Measurements from ENCODE around the gene SERTAD1. TPM values are rescaled to one million over a fixed set of nuclear protein-coding genes. Genes with fewer than 3 reads are reported as not detected.

SERTAD1 gene
- total RNA-seq, 1 donor from 2014 or later = 14.7 TPM

GRCh38 chr19:40398417-40399131, 27.2 kb downstream of the SERTAD1 start:
- peak; percentile 51 for ATAC-seq

GRCh38 chr19:40397568-40397906, 28.3 kb downstream of the SERTAD1 start:
- ATAC-seq = no peak

- no peak for ATAC-seq
These were observed 28.8 kb downstream of the SERTAD1 start for GRCh38 chr19:40396886-40397567.

GRCh38 chr19:40395956-40396355, 29.8 kb downstream of the SERTAD1 start:
- ATAC-seq = no peak

GRCh38 chr19:40394816-40395210, 31.0 kb downstream of the SERTAD1 start:
- no peak for ATAC-seq

- ATAC-seq = no peak
These were observed 31.6 kb downstream of the SERTAD1 start for GRCh38 chr19:40393894-40394815.

- ATAC-seq = peak; percentile 83
These were observed 32.8 kb downstream of the SERTAD1 start for GRCh38 chr19:40392894-40393517.

- ATAC-seq = no peak
These were observed 33.7 kb downstream of the SERTAD1 start for GRCh38 chr19:40392123-40392522.

- no peak for ATAC-seq
These were observed 35.6 kb downstream of the SERTAD1 start, which contains the start of gene HIPK4 for GRCh38 chr19:40390084-40390742. Gene HIPK4, minus strand, starts transcription at chr19:40390181. Its CDS starts 279 bp downstream, at chr19:40389902.

- ATAC-seq = no peak
These were observed 36.2 kb downstream of the SERTAD1 start for GRCh38 chr19:40389404-40390083.

- ATAC-seq = no peak
These were observed 37.3 kb downstream of the SERTAD1 start for GRCh38 chr19:40388481-40388880.

GRCh38 chr19:40387155-40387554, 38.6 kb downstream of the SERTAD1 start:
- no peak for ATAC-seq

GRCh38 chr19:40383668-40384248, 42.0 kb downstream of the SERTAD1 start:
- ATAC-seq = no peak

- ATAC-seq = no peak
These were observed 44.5 kb downstream of the SERTAD1 start for GRCh38 chr19:40381321-40381720.

- no peak for ATAC-seq
These were observed 45.4 kb downstream of the SERTAD1 start for GRCh38 chr19:40380199-40381037.

GRCh38 chr19:40379446-40380198, 46.2 kb downstream of the SERTAD1 start:
- ATAC-seq = no peak

GRCh38 chr19:40378509-40378908, 47.3 kb downstream of the SERTAD1 start:
- peak; percentile 5 for ATAC-seq

GRCh38 chr19:40377876-40378385, 47.9 kb downstream of the SERTAD1 start:
- no peak for ATAC-seq

- ATAC-seq = no peak
These were observed 49.4 kb downstream of the SERTAD1 start for GRCh38 chr19:40376286-40376862.
